Transverse colon (tissue), 4 donors: ENCODE data around the gene TMPRSS12. TPM values are rescaled to one million over a fixed set of nuclear protein-coding genes. Genes with fewer than 3 reads are reported as not detected.
"Not testable (repeated sequence)": the region's sequence is repeated elsewhere in the genome, so short reads cannot be mapped to it uniquely, and the experiment has no call there.

ENCODE experiments used
- DNase-seq: peaks from one replicate; pipeline ENCODE4 v3.0.0-alpha.2; 2019
- H3K27ac ChIP-seq, 4 donors: fragments of 200-600 bp; sonication (generic); 2 replicates each; pipeline ENCODE4 v1.5.1; 2016 to 2018; ENCODE audit warnings: inconsistent platforms in 4 of 4
- H3K27me3 ChIP-seq: fragments of 200-600 bp; sonication (generic); 2 replicates; pipeline ENCODE4 v1.5.1; 2017; ENCODE audit warnings: inconsistent platforms
- H3K36me3 ChIP-seq, 4 donors: fragments of 200-600 bp; sonication (generic); 2 replicates each; pipeline ENCODE4 v1.5.1; 2017 to 2019; ENCODE audit warnings: inconsistent platforms in 4 of 4
- H3K4me1 ChIP-seq, 4 donors: fragments of 200-600 bp; sonication (generic); 2 replicates each; pipeline ENCODE4 v1.5.1; 2017 to 2020; ENCODE audit warnings: inconsistent platforms in 4 of 4
- H3K4me3 ChIP-seq, 4 donors: fragments of 200-600 bp; sonication (generic); 1 replicate in 1 of 4; 2 replicates in 3 of 4; pipeline versions ENCODE4 v1.5.1 to v1.6.1; 2017 to 2019; ENCODE audit warnings: inconsistent platforms in 4 of 4
- H3K9me3 ChIP-seq, 2 donors: fragments of 200-600 bp; sonication (generic); 2 replicates each; pipeline ENCODE4 v1.5.1; 2017 to 2019; ENCODE audit warnings: inconsistent platforms in 2 of 2
- EP300 ChIP-seq: sonication (generic); formaldehyde crosslinking; IDR thresholded peaks from one replicate; pipeline ENCODE4 v1.6.1; 2017; ENCODE audit warnings: antibody characterized with exemption, low read depth
- POLR2A ChIP-seq: fragments of 450-650 bp; IDR thresholded peaks from one replicate; pipeline ENCODE4 v1.6.1; 2016; ENCODE audit warnings: antibody characterized with exemption, mild to moderate bottlenecking, moderate library complexity
- POLR2AphosphoS5 ChIP-seq, 3 donors: sonication (generic); formaldehyde crosslinking; IDR thresholded peaks; one replicate each; pipeline ENCODE4 v1.6.1; 2016; ENCODE audit warnings: antibody characterized with exemption in 3 of 3
- WGBS, 2 donors: methylation state at CpG; one replicate each; pipeline ENCODE4 v1.1.5; 2018; ENCODE audit warnings: low coverage in 1 of 2; 5-methylcytosine and 5-hydroxymethylcytosine counted together
- in situ Hi-C, 4 donors: fragments of 200-750 bp; cut with MboI; loops; one replicate each; pipeline versions ENCODE4 v1.15.0 to v1.15.1; 2017; ENCODE audit warnings: low sequenced_read_pairs in 3 of 4, low pct_ligation_motif_present in 1 of 4, low pct_unique_long_range_greater_than_20kb in 1 of 4
- intact Hi-C: fragments of 100-400 bp; cut with DNase I; formaldehyde crosslinking; loops from one replicate; pipeline ENCODE4 v1.15.1; 2023; ENCODE audit warnings: low total_unique reads
- total RNA-seq, 4 donors: library from RNA; depleted of rRNA; stranded (reverse); fragments of >200 nt; gene quantifications; one replicate each; pipeline ENCODE4 v1.1.0, GENCODE V29; 2016
- TF ChIP-seq, protein P1 (sequence below), 5 experiments: fragments of 200-600 bp in 3 of 5; fragments of 450-650 bp in 2 of 5; sonication (generic) in 3 of 5; IDR thresholded peaks; 1 replicate in 2 of 5; 2 replicates in 3 of 5; pipeline ENCODE4 v1.5.1; 2016 to 2017; ENCODE audit warnings: antibody characterized with exemption in 5 of 5, inconsistent platforms in 3 of 5, mild to moderate bottlenecking in 2 of 5, moderate library complexity in 1 of 5

Gene TMPRSS12
- total RNA-seq, 4 donors from 2014 or later, result not detected

DNA sequence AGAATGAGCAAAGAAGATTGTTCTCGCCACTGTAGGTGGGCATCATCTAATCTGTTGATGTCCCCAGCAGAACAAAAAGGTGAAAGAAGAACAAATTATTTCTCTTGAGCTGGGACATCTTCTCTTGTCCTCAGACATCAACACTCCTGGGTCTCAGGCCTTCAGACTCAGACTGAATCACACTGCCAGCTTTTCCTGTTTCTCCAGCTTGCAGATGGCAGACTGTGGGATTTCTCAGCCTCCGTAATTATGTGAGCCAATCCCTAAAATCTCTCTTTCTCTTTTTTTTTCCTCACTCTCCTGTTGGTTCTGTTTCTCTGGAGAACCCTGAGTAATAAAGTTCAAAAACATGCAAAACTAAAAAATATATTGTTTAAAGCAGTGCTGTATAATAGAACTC is 3.7 kb upstream of the TMPRSS12 start:
- Histone ChIP-seq H3K4me1 (no peaks in the 10 kb centered on the region), H3K9me3 (no peaks in the 10 kb centered on the region), H3K36me3 (no peaks in the 10 kb centered on the region), H3K27me3 (peaks cover 7% of the 10 kb centered on the region), H3K4me3 (no peak overlapping the region), H3K27ac (no peak overlapping the region)
- WGBS, 2 donors, result 89 to 92% methylated on average over 2 of the region's 2 CpGs
- TF ChIP-seq POLR2AphosphoS5 (IDR thresholded peaks at IDR 0.05), result no peak
- intact Hi-C loops (no loop called here), in situ Hi-C loops (loop anchor here in 1 of 4 donors (25.0 kb wide), 1 partner anchor 123 kb away; the partner anchor contains the start of gene HIGD1C)
- DNase-seq, result no peak

DNA sequence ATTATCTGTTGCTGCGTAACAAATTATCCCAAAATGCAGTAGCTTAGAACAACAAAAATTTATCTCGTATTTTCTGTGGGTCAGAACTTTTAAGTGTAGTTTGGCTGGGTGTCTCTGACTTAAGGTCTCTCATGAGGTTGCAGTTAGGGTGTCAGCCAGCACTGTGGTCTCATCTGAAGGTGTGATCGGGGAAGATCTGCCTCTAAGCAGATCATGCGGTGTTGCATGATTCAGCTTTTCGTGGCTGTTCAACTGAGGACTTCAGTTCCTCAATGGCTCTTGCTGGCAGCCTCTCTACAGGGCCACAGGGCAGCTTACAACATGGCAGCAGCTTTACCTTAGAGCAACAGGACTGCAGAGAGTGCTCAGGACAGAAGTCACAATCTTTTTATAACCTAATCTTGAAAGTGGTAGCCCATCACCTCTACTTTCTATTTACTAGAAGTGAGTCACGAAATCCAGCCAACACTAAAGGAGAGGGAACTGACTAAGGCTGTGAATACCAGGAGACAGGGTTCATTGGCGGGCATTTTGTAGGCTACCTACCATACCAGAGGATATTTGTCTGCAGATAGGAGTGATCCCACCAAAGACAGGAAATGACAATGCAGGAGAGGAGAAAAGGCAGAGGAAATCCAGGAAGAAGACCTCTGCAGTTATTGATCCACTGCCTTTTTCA is 1.8 kb upstream of the TMPRSS12 start:
- in situ Hi-C loops (loop anchor here in 1 of 4 donors (25.0 kb wide), 1 partner anchor 121 kb away; the partner anchor contains the start of gene HIGD1C), intact Hi-C loops (no loop called here)
- no peak for DNase-seq
- Histone ChIP-seq H3K4me1 (no peaks in the 10 kb centered on the region), H3K36me3 (no peaks in the 10 kb centered on the region), H3K4me3 (no peak overlapping the region), H3K9me3 (no peaks in the 10 kb centered on the region), H3K27me3 (peaks cover 7% of the 10 kb centered on the region), H3K27ac (no peak overlapping the region)
- TF ChIP-seq EP300 (no peak), POLR2A (no peak), POLR2AphosphoS5 (IDR thresholded peaks at IDR 0.05) (no peak)
- TF ChIP-seq, protein P1, sequence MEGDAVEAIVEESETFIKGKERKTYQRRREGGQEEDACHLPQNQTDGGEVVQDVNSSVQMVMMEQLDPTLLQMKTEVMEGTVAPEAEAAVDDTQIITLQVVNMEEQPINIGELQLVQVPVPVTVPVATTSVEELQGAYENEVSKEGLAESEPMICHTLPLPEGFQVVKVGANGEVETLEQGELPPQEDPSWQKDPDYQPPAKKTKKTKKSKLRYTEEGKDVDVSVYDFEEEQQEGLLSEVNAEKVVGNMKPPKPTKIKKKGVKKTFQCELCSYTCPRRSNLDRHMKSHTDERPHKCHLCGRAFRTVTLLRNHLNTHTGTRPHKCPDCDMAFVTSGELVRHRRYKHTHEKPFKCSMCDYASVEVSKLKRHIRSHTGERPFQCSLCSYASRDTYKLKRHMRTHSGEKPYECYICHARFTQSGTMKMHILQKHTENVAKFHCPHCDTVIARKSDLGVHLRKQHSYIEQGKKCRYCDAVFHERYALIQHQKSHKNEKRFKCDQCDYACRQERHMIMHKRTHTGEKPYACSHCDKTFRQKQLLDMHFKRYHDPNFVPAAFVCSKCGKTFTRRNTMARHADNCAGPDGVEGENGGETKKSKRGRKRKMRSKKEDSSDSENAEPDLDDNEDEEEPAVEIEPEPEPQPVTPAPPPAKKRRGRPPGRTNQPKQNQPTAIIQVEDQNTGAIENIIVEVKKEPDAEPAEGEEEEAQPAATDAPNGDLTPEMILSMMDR (IDR thresholded peaks at IDR 0.05), result no peak
- WGBS, 2 donors, result 93 to 94% methylated on average over 4 to 7 of the region's 7 CpGs

DNA sequence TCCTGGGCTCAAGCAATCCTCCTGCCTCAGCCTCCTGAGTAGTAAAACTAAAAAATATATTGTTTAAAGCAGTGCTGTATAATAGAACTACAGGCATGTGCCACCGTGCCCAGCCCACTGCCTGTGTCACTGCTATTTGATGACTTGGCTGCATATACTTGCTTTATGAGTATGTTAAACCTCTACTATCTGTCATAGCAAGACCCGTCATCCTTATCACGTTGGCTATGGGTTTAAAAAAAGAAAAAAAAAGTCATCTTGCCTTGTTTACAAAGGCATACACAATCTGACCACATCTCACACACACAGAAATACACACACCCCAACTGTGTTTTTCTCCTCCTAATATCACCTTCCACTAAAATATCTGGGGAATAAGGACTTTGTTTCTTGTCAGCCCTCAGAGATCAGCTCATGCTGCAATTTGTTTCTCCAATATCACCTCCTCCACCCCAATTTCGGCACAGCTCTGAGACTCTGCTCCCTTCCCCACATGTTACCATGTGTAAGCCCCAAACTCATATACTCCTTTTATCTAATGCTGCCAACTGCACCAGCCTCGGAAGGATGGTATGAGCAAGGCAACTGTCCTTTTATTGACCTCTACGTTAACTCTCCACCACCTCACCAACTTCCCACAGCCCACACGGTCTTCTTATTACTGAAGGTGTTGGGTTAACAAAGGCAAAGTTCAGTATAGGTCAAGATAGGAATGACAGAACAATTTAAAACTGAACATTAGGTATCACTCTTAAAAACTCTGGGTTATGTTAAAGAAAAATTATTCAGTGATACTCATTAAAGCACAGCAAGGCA is 802 bp upstream of the TMPRSS12 start:
- H3K27me3 ChIP-seq, result peaks cover 7% of the 10 kb centered on the region
- 46 to 49% methylated on average over 3 to 7 of the region's 7 CpGs for WGBS, 2 donors
- no peak overlapping the region for H3K4me3 ChIP-seq
- in situ Hi-C loops (loop anchor here in 1 of 4 donors (25.0 kb wide), 1 partner anchor 120 kb away; the partner anchor contains the start of gene HIGD1C), intact Hi-C loops (no loop called here)
- no peaks in the 10 kb centered on the region for H3K4me1 ChIP-seq
- H3K36me3 ChIP-seq, result no peaks in the 10 kb centered on the region
- H3K27ac ChIP-seq, result no peak overlapping the region
- H3K9me3 ChIP-seq, result no peaks in the 10 kb centered on the region
- no peak for DNase-seq
- no peak for TF ChIP-seq EP300
- TF ChIP-seq, protein P1 (IDR thresholded peaks at IDR 0.05), result no peak
- TF ChIP-seq POLR2AphosphoS5 (IDR thresholded peaks at IDR 0.05), result no peak
- no peak for TF ChIP-seq POLR2A

DNA sequence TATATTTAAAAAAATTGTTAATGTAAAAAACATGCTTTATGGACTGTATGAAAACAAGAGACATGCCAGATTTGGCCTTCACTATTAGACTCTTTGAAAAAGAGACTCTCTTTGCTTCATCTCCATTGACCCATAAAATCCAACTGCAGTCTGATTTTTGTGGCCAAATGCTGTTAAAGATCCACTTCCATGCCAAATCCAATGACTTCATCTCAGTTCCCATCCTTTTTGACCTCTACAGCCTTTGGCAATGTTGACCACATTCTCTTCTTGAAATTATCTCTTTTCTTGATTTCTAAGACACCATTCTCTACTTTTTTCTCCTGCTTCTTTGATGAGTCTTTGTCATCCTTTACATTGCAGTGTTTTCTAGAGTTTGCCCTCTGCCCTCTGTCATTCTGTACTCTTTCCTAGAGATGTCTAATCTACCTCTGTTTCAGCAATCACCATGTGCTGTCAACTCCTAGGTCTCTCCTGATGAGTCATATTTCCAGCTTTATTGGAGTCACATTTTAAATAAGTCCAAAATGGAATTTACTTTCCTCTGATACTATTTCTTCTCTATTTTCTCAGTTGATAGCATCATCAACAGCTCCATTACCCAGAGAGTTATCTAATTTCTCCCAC is 2.4 kb downstream of the TMPRSS12 start:
- no peak overlapping the region for H3K4me3 ChIP-seq
- H3K27me3 ChIP-seq, result peaks cover 7% of the 10 kb centered on the region
- no peaks in the 10 kb centered on the region for H3K36me3 ChIP-seq
- in situ Hi-C loops (loop anchor here in 1 of 4 donors (25.0 kb wide), 1 partner anchor 117 kb away; the partner anchor contains the start of gene HIGD1C), intact Hi-C loops (no loop called here)
- TF ChIP-seq POLR2A, result no peak
- H3K9me3 ChIP-seq, result no peaks in the 10 kb centered on the region
- no peak overlapping the region for H3K27ac ChIP-seq
- no peaks in the 10 kb centered on the region for H3K4me1 ChIP-seq
- DNase-seq, result no peak

DNA sequence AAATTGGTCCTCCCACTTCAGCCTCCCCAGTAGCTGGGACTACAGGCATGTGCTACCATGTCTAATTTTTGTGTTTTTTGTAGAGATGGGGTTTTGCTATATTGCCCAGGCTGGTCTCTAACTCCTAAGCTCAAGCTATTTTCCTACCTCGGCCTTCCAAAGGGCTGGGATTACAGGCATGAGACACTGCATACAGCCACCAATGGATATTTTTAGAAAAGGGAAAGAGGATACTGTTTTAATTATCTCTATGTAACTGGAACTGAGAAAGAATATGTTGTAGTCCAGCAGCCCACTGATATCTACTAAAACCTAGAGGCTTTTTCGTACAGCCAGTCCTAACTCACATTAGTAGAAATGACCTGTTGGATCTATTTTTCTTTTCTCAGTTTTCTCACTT is 6.2 kb downstream of the TMPRSS12 start:
- H3K36me3 ChIP-seq, result no peaks in the 10 kb centered on the region
- H3K27me3 ChIP-seq, result no peaks in the 10 kb centered on the region
- intact Hi-C loops (no loop called here), in situ Hi-C loops (loop anchor here in 1 of 4 donors (25.0 kb wide), 1 partner anchor 113 kb away; the partner anchor contains the start of gene HIGD1C)
- 95 to 96% methylated on average over 2 of the region's 2 CpGs for WGBS, 2 donors
- H3K4me1 ChIP-seq, result no peaks in the 10 kb centered on the region
- no peak for TF ChIP-seq EP300
- no peak overlapping the region for H3K27ac ChIP-seq
- H3K9me3 ChIP-seq, result peaks cover 0 to 4% of the 10 kb centered on the region in 2 donors
- H3K4me3 ChIP-seq, result no peak overlapping the region
- DNase-seq, result no peak

DNA sequence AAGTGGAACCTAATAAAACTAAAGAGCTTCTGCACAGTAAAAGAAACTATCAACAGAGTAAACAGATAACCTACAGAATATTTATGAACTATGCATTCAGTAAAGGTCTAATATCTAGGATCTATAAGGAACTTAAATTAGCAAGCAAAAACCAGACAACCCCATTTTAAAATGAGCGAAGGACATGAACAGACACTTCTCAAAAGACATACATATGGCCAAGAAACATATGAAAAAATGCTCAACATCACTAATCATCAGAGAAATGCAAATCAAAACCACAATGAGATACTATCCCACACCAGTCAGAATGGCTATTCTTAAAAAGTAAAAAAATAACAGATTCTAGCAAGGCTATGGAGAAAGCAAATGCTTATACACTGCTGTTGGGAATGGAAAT is 12.5 kb downstream of the TMPRSS12 start:
- H3K27ac ChIP-seq, H3K4me3 ChIP-seq, DNase-seq, in situ Hi-C loops, H3K9me3 ChIP-seq, H3K27me3 ChIP-seq, H3K4me1 ChIP-seq, H3K36me3 ChIP-seq, intact Hi-C loops: not testable (repeated sequence)
- 100% methylated on average over 1 of the region's 1 CpG for WGBS, 2 donors

DNA sequence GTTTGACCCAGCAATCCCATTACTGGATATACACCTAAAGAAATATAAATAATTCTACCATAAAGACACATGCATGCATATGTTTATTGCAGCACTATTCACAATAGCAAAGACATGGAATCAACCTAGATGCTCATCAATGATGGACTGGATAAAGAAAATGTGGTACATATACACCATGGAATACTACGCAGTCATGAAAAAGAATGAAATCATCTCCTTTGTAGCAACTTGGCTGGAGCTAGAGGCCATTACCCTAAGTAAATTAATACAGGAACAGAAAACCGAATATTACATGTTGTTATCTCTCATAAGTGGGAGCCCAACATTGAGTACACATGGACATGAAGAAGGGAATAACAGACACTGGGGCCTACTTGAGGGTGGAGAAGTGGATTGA is 13.0 kb downstream of the TMPRSS12 start:
- H3K27ac ChIP-seq, H3K4me3 ChIP-seq, H3K9me3 ChIP-seq, H3K36me3 ChIP-seq, in situ Hi-C loops, H3K4me1 ChIP-seq, intact Hi-C loops, H3K27me3 ChIP-seq, DNase-seq: not testable (repeated sequence)
- WGBS, 2 donors, result 86 to 90% methylated on average over 2 of the region's 2 CpGs
